HepG2 (cell line): ENCODE results near the gene NR2F1.

Experiments used
- CTCF ChIP-seq: sonication (generic); formaldehyde crosslinking; IDR thresholded peaks from 2 replicates; pipeline ENCODE4 v1.5.0; 2020; ENCODE audit warnings: mild to moderate bottlenecking, missing genetic modification reagents, moderate library complexity
- FOXK1 ChIP-seq: sonication (generic); formaldehyde crosslinking; IDR thresholded peaks from 2 replicates; pipeline ENCODE4 v1.4.0; 2020; ENCODE audit warnings: low read depth, missing genetic modification reagents, borderline replicate concordance
- HIVEP1 ChIP-seq: sonication (generic); formaldehyde crosslinking; IDR thresholded peaks from 2 replicates; pipeline ENCODE4 v1.4.0; 2020; ENCODE audit warnings: mild to moderate bottlenecking, missing genetic modification reagents
- HNRNPUL1 ChIP-seq: fragments of 200-400 bp; formaldehyde crosslinking; IDR thresholded peaks from 2 replicates; pipeline ENCODE4 v1.6.1; 2017; ENCODE audit warnings: low read depth, mild to moderate bottlenecking, low read length, moderate library complexity
- HOXD1 ChIP-seq: sonication (generic); formaldehyde crosslinking; IDR thresholded peaks from 2 replicates; pipeline ENCODE4 v1.5.0; 2020; ENCODE audit warnings: missing genetic modification reagents
- KDM6A ChIP-seq: IDR thresholded peaks from 2 replicates; pipeline ENCODE4 v1.6.1; 2016; ENCODE audit warnings: low read depth
- MAFF ChIP-seq: IDR thresholded peaks from 2 replicates; pipeline ENCODE4 v1.6.1; 2011; ENCODE audit warnings: low read depth, low read length, improper control_type of control experiment
- PLRG1 ChIP-seq: fragments of 450-650 bp; conservative IDR thresholded peaks from 2 replicates; pipeline ENCODE4 v1.6.1; 2016
- RFX5 ChIP-seq: IDR thresholded peaks from 2 replicates; pipeline ENCODE4 v1.6.1; 2011; ENCODE audit warnings: low read depth, low read length, improper control_type of control experiment
- ZNF382 ChIP-seq: sonication (generic); formaldehyde crosslinking; IDR thresholded peaks from 2 replicates; pipeline ENCODE4 v1.5.0; 2020; ENCODE audit warnings: missing genetic modification reagents, mild to moderate bottlenecking, borderline replicate concordance
- ZNF530 ChIP-seq: sonication (generic); formaldehyde crosslinking; IDR thresholded peaks from 2 replicates; pipeline ENCODE4 v1.5.0; 2020; ENCODE audit warnings: low read depth, mild to moderate bottlenecking, missing genetic modification reagents

GRCh38 chr5:93636837-93637236 lies 53.8 kb downstream of the NR2F1 start:
- TF ChIP-seq CTCF, result no peak
- no peak for TF ChIP-seq ZNF382
- no peak for TF ChIP-seq HIVEP1 (CRISPR knock-in tag)
- TF ChIP-seq HNRNPUL1, result no peak
- TF ChIP-seq PLRG1, result no peak
- TF ChIP-seq FOXK1 (CRISPR knock-in tag), result no peak
- no peak for TF ChIP-seq RFX5
- no peak for TF ChIP-seq KDM6A (CRISPR knock-in tag)
- TF ChIP-seq HOXD1 (CRISPR knock-in tag), result no peak
- TF ChIP-seq ZNF530 (CRISPR knock-in tag), result no peak
- TF ChIP-seq MAFF, result no peak
